ENCODE results near the gene TMPRSS4.

TMPRSS4 gene

GRCh38 chr11:118104491-118104890 lies 27.6 kb downstream of the TMPRSS4 start:
- no peak for TF ChIP-seq CTCF (IDR thresholded peaks at IDR 0.05)

- TF ChIP-seq CTCF (IDR thresholded peaks at IDR 0.05), result no peak
Measured at GRCh38 chr11:118105657-118106305, 28.9 kb downstream of the TMPRSS4 start.

GRCh38 chr11:118106789-118107335 lies 30.0 kb downstream of the TMPRSS4 start:
- TF ChIP-seq CTCF (IDR thresholded peaks at IDR 0.05), result no peak

- TF ChIP-seq CTCF (IDR thresholded peaks at IDR 0.05), result no peak
Measured at GRCh38 chr11:118108513-118108912, 31.6 kb downstream of the TMPRSS4 start.

GRCh38 chr11:118109231-118109630 lies 32.4 kb downstream of the TMPRSS4 start:
- no peak for TF ChIP-seq CTCF (IDR thresholded peaks at IDR 0.05)

- TF ChIP-seq CTCF (IDR thresholded peaks at IDR 0.05), result no peak
Measured at GRCh38 chr11:118111019-118111743, 34.3 kb downstream of the TMPRSS4 start.

GRCh38 chr11:118111744-118112035 lies 34.8 kb downstream of the TMPRSS4 start:
- TF ChIP-seq CTCF (IDR thresholded peaks at IDR 0.05), result no peak

Data from LNCAP (cell line).